Measurements from ENCODE around the gene BCAS1. TPM values are rescaled to one million over a fixed set of nuclear protein-coding genes. Genes with fewer than 3 reads are reported as not detected.

BCAS1 gene
- total RNA-seq, 1 donor from 2014 or later = not detected

- Mint-ChIP-seq H3K9me3 (ENCODE audit: low read depth) (no peaks in the 10 kb centered on the region), H3K36me3 (ENCODE audit: low read depth) (no peaks in the 10 kb centered on the region), H3K4me1 (ENCODE audit: low read depth) (no peaks in the 10 kb centered on the region), H3K4me3 (ENCODE audit: unreplicated experiment) (no peak overlapping the region), H3K27me3 (ENCODE audit: low read depth) (no peaks in the 10 kb centered on the region), H3K27ac (ENCODE audit: unreplicated experiment) (no peak overlapping the region)
- DNase-seq (ENCODE audit: low spot score) = no peak
- TF ChIP-seq CTCF (IDR thresholded peaks at IDR 0.05) = no peak
These were observed 40.1 kb upstream of the BCAS1 start for GRCh38 chr20:54110457-54110856.

- Mint-ChIP-seq H3K27ac (ENCODE audit: unreplicated experiment) (no peak overlapping the region), H3K9me3 (ENCODE audit: low read depth) (no peaks in the 10 kb centered on the region), H3K4me1 (ENCODE audit: low read depth) (no peaks in the 10 kb centered on the region), H3K36me3 (ENCODE audit: low read depth) (no peaks in the 10 kb centered on the region), H3K4me3 (ENCODE audit: unreplicated experiment) (no peak overlapping the region), H3K27me3 (ENCODE audit: low read depth) (no peaks in the 10 kb centered on the region)
- TF ChIP-seq CTCF (IDR thresholded peaks at IDR 0.05) = no peak
- no peak for DNase-seq (ENCODE audit: low spot score)
These were observed 39.6 kb upstream of the BCAS1 start for GRCh38 chr20:54110041-54110440.

- H3K9me3 Mint-ChIP-seq (ENCODE audit: low read depth) = no peaks in the 10 kb centered on the region
These were observed 38.4 kb upstream of the BCAS1 start for GRCh38 chr20:54108817-54109216.

GRCh38 chr20:54108326-54108642, 37.9 kb upstream of the BCAS1 start:
- no peaks in the 10 kb centered on the region for H3K4me1 Mint-ChIP-seq (ENCODE audit: low read depth)
- no peaks in the 10 kb centered on the region for H3K9me3 Mint-ChIP-seq (ENCODE audit: low read depth)
- no peaks in the 10 kb centered on the region for H3K27me3 Mint-ChIP-seq (ENCODE audit: low read depth)
- no peak overlapping the region for H3K4me3 Mint-ChIP-seq (ENCODE audit: unreplicated experiment)
- no peak overlapping the region for H3K27ac Mint-ChIP-seq (ENCODE audit: unreplicated experiment)
- no peaks in the 10 kb centered on the region for H3K36me3 Mint-ChIP-seq (ENCODE audit: low read depth)
- no peak for TF ChIP-seq CTCF (IDR thresholded peaks at IDR 0.05)
- no peak for DNase-seq (ENCODE audit: low spot score)

More at GRCh38 chr20:54108817-54109216, 38.4 kb upstream of the BCAS1 start:
- Mint-ChIP-seq H3K36me3 (ENCODE audit: low read depth) (no peaks in the 10 kb centered on the region), H3K4me1 (ENCODE audit: low read depth) (no peaks in the 10 kb centered on the region), H3K27me3 (ENCODE audit: low read depth) (no peaks in the 10 kb centered on the region), H3K27ac (ENCODE audit: unreplicated experiment) (no peak overlapping the region), H3K4me3 (ENCODE audit: unreplicated experiment) (no peak overlapping the region)
- TF ChIP-seq CTCF (IDR thresholded peaks at IDR 0.05) = no peak
- no peak for DNase-seq (ENCODE audit: low spot score)

- no peak overlapping the region for H3K4me3 Mint-ChIP-seq (ENCODE audit: unreplicated experiment)
- no peak for DNase-seq (ENCODE audit: low spot score)
- no peaks in the 10 kb centered on the region for H3K9me3 Mint-ChIP-seq (ENCODE audit: low read depth)
- no peaks in the 10 kb centered on the region for H3K27me3 Mint-ChIP-seq (ENCODE audit: low read depth)
- TF ChIP-seq CTCF (IDR thresholded peaks at IDR 0.05) = no peak
- no peak overlapping the region for H3K27ac Mint-ChIP-seq (ENCODE audit: unreplicated experiment)
- no peaks in the 10 kb centered on the region for H3K36me3 Mint-ChIP-seq (ENCODE audit: low read depth)
- no peaks in the 10 kb centered on the region for H3K4me1 Mint-ChIP-seq (ENCODE audit: low read depth)
These were observed 37.4 kb upstream of the BCAS1 start for GRCh38 chr20:54107600-54108325.
